ENCODE data around the gene FAM234B. TPM values are rescaled to one million over a fixed set of nuclear protein-coding genes. Genes with fewer than 3 reads are reported as not detected.

FAM234B gene
- total RNA-seq, 1 experiment from 2014 or later: 7.5 TPM

GRCh38 chr12:13084898-13085640, 40.9 kb downstream of the FAM234B start:
- no peaks in the 10 kb centered on the region for H3F3A ChIP-seq (ENCODE audit: insufficient read depth, low read depth)
- H3K9me3 ChIP-seq (ENCODE audit: insufficient read depth, low read depth): no peaks in the 10 kb centered on the region
- no peak overlapping the region for H3K4me3 ChIP-seq
- ChIA-PET POLR2A (ENCODE audit: unreplicated experiment) (no interaction called here), CTCF (no interaction called here)
- H4K20me1 ChIP-seq (ENCODE audit: insufficient read depth): no peaks in the 10 kb centered on the region
- no peak for DNase-seq
- BruUV-seq (replicated peaks): no TSS peak
- H3K4me1 ChIP-seq (replicated peaks; ENCODE audit: insufficient read depth): no peaks in the 10 kb centered on the region
- H3K36me3 ChIP-seq (ENCODE audit: low read depth): no peaks in the 10 kb centered on the region
- no peaks in the 10 kb centered on the region for H3K9me2 ChIP-seq (ENCODE audit: insufficient read depth)
- intact Hi-C loops (cut with micrococcal nuclease; ENCODE audit: unreplicated experiment): no loop called here
- no peak overlapping the region for H2AFZ ChIP-seq
- H3K79me2 ChIP-seq (ENCODE audit: low read depth): no peaks in the 10 kb centered on the region
- H3K27ac ChIP-seq: no peak overlapping the region
- no peak overlapping the region for H3K4me2 ChIP-seq
- TF ChIP-seq CTCF (conservative IDR thresholded peaks at IDR 0.05) (no peak), EZH2 (IDR thresholded peaks at IDR 0.05; ENCODE audit: low read depth) (no peak)
- no peaks in the 10 kb centered on the region for H3K27me3 ChIP-seq (ENCODE audit: insufficient read depth, low read depth)

GRCh38 chr12:13085968-13086686, 41.9 kb downstream of the FAM234B start:
- Histone ChIP-seq H3K4me1 (replicated peaks; ENCODE audit: insufficient read depth) (peaks cover 6% of the 10 kb centered on the region), H3K9me2 (ENCODE audit: insufficient read depth) (no peaks in the 10 kb centered on the region), H3K4me2 (no peak overlapping the region), H4K20me1 (ENCODE audit: insufficient read depth) (no peaks in the 10 kb centered on the region), H3K4me3 (no peak overlapping the region), H3K9me3 (ENCODE audit: insufficient read depth, low read depth) (no peaks in the 10 kb centered on the region), H2AFZ (no peak overlapping the region), H3K27ac (no peak overlapping the region), H3F3A (ENCODE audit: insufficient read depth, low read depth) (peaks cover 2% of the 10 kb centered on the region; the same call in 1 of the 2 replicates), H3K79me2 (ENCODE audit: low read depth) (no peaks in the 10 kb centered on the region), H3K27me3 (ENCODE audit: insufficient read depth, low read depth) (no peaks in the 10 kb centered on the region), H3K36me3 (ENCODE audit: low read depth) (no peaks in the 10 kb centered on the region)
- DNase-seq: no peak
- intact Hi-C loops (cut with micrococcal nuclease; ENCODE audit: unreplicated experiment): no loop called here
- POLR2A ChIA-PET (ENCODE audit: unreplicated experiment): no interaction called here
- TF ChIP-seq CTCF (conservative IDR thresholded peaks at IDR 0.05): no peak
- no peak for TF ChIP-seq EZH2 (IDR thresholded peaks at IDR 0.05; ENCODE audit: low read depth)
- BruUV-seq (replicated peaks): no TSS peak
- CTCF ChIA-PET: no interaction called here

- DNase-seq: no peak
- Histone ChIP-seq H3F3A (ENCODE audit: insufficient read depth, low read depth) (peaks cover 14% of the 10 kb centered on the region), H3K27ac (no peak overlapping the region), H3K79me2 (ENCODE audit: low read depth) (no peaks in the 10 kb centered on the region), H3K4me2 (no peak overlapping the region), H3K4me3 (no peak overlapping the region), H3K9me3 (ENCODE audit: insufficient read depth, low read depth) (no peaks in the 10 kb centered on the region), H3K27me3 (ENCODE audit: insufficient read depth, low read depth) (no peaks in the 10 kb centered on the region), H2AFZ (no peak overlapping the region), H4K20me1 (ENCODE audit: insufficient read depth) (no peaks in the 10 kb centered on the region), H3K4me1 (replicated peaks; ENCODE audit: insufficient read depth) (peaks cover 22% of the 10 kb centered on the region), H3K9me2 (ENCODE audit: insufficient read depth) (no peaks in the 10 kb centered on the region), H3K36me3 (ENCODE audit: low read depth) (no peaks in the 10 kb centered on the region)
- intact Hi-C loops (cut with micrococcal nuclease; ENCODE audit: unreplicated experiment): no loop called here
- ChIA-PET POLR2A (ENCODE audit: unreplicated experiment) (no interaction called here), CTCF (interaction anchor here (0.6 kb wide), 2 partner anchors 15 to 97 kb away, joined by 3 read pairs; no protein-coding TSS in a partner anchor)
- BruUV-seq (replicated peaks): no TSS peak
- TF ChIP-seq EZH2 (IDR thresholded peaks at IDR 0.05; ENCODE audit: low read depth) (no peak), CTCF (conservative IDR thresholded peaks at IDR 0.05) (no peak)
Observed at GRCh38 chr12:13087766-13088165, 43.6 kb downstream of the FAM234B start.
